Cardiac septum (tissue), 1 donor: ENCODE results near the gene OXCT1. TPM values are rescaled to one million over a fixed set of nuclear protein-coding genes. Genes with fewer than 3 reads are reported as not detected.
"Not testable (repeated sequence)": the region's sequence is repeated elsewhere in the genome, so short reads cannot be mapped to it uniquely, and the experiment has no call there.

Experiments
- DNase-seq: peaks from one replicate; pipeline ENCODE4 v3.0.0-alpha.2; 2020; ENCODE audit warnings: low spot score
- intact Hi-C: fragments of 100-400 bp; cut with DNase I; formaldehyde crosslinking; loops from one replicate; pipeline ENCODE4 v1.14.0; 2022
- total RNA-seq: library from RNA; stranded (reverse); fragmentation: NEBNext Ultra II Directional; extraction: Animal tissue kit (Norgen Biotek cat#: 25700); gene quantifications from one replicate; pipeline ENCODE4 v1.2.1, GENCODE V29; 2021
- donor health status: DM: no; HTN: no; CAD: no.

Gene OXCT1
- total RNA-seq, 1 donor from 2014 or later: 269 TPM

DNA sequence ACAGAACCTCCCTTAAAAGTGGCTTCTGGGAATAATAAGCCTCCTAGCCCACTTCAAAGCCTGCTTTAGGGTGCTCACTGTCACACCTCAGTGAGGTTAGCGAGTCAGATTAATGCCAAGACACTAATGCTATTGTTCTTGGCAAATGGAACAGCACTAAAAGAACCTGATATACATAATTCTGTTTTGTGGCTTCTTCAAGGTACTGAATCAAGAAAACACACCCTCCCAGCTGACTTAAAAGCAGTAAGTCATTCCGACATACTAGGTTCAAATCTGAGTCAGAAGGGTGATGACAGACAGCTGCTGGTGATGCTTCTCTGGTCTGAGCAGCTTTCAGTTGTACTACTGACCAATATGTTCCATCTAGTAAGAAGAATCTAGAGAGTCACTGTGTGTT lies 121.6 kb downstream of the OXCT1 start:
- no peak for DNase-seq
- intact Hi-C loops: no loop called here

DNA sequence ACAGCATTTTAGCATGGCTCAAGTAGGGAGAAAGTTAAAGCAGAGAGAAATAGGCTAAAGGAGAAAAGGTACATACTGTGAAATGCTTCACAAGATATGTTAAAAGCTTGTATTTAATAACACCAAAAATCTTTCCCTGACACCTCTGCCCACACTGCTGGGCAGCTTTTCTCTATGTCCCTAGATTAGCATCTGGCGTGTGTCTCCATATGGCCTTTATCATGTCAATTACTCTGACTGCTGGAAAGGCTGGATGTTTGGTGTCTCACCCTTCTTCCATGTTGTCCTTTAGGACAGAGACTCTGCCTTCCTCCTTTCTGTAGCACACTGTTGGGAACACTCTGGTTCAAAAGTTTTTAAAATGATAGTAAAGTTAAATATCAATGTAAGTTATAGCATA lies 122.5 kb downstream of the OXCT1 start:
- intact Hi-C loops: no loop called here
- no peak for DNase-seq

DNA sequence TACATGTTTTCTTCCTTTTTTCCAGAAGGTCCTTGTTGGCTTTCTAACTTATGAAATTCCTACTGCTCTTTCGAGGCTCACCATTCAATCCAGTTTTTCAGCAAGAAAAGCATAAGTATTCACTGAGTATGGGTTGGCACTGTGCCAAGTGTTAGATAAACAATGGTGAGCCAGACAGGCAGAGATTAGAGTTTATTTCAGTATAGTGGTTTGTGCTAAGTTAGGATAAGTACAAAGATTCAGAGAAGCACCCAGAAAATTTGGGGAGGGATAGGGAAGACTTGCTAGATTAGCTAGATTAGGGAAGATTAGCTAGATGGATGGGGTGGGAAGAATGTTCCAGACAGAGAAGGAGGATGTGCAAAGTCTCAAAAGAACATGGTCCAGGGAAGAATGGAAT lies 122.9 kb downstream of the OXCT1 start:
- no peak for DNase-seq
- intact Hi-C loops: no loop called here

DNA sequence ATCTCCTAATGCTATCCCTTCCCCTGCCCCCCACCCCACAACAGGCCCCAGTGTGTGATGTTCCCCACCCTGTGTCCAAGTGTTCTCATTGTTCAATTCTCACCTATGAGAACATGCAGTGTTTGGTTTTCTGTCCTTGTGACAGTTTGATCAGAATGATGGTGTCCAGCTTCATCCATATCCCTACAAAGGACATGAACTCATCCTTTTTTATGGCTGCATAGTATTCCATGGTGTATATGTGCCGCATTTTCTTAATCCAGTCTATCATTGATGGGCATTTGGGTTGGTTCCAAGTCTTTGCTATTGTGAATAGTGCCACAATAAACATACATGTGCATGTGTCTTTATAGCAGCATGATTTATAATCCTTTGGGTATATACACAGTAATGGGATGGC lies 127.6 kb downstream of the OXCT1 start:
- intact Hi-C loops, DNase-seq: not testable (repeated sequence)

DNA sequence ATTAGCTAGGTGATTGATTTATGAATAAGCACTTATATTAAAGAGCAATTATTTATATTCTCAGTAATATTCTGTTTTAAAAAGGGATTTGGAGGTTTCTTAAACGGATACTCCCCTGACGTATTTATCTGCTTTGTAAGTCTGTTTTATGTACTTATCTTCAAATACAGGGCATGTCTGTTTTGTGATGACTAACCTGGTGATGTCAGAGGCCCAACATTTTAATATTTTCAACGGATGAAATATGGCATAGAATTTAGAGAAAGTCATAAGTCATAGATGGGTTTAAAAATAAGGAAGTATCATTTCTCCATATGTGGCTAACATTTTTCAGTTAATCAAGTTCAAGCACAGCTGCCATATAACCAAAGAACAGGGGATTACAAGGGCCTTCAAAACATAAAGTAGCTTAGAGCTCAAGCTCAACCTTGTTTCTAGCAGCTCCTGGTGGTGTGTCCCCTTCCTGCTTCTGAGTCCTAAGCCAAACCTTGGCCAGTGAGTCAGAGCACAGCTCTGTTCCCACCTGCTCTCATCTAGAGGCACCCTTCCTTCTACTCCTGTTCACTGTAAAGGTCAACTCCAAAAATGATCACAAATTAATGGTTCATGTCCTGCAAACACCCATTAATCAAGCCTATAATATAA lies 131.4 kb downstream of the OXCT1 start:
- no peak for DNase-seq
- intact Hi-C loops: no loop called here

DNA sequence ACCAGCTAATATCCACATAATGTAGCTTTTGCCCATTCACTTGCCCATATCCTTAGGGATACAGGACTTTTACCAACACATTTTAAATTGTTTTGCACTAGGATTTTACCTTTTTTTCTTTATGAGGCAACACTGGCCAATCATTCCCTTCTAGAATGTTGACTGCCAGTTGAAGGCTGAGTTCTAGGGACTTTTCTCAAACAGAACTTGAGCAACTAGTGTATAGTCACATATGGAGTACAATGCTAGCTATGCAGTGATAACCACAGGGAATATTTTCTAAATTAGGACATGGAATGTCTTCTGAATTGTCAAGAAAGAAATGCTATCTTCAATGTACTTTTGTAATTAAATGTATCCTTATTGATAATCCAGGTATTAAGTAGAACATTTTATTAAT lies 133.6 kb downstream of the OXCT1 start:
- intact Hi-C loops: no loop called here
- DNase-seq: no peak

DNA sequence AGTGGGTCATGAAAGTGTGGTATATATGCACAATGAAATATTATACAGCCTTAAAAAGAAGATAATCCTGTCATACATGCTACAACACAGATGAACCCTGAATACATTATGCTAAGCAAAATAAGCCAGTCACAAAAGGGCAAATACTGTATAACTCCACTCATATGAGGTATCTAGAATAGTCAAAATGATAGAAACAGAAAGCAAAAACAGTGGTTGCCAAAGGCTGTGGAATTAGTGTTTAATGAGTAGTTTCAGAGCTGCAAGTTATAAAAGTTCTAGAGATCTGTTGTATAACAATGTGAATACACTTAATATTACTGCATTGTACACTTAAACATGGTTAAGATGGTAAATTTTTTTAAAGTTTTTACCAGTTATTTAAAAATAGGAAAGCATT lies 135.0 kb downstream of the OXCT1 start:
- DNase-seq: no peak
- intact Hi-C loops: no loop called here

DNA sequence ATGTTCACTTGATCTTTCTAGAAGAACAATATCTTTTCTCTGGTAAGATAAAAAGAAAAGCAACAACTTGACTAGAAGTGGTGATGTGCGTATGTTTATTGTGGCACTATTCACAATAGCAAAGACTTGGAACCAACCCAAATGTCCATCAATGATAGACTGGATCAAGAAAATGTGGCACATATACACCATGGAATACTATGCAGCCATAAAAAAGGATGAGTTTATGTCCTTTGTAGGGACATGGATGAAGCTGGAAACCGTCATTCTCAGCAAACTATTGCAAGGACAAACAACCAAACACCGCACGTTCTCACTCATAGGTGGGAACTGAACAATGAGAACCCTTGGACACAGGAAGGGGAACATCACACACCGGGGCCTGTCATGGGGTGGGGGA lies 140.8 kb downstream of the OXCT1 start:
- intact Hi-C loops: loop anchor here (10.0 kb wide), 1 partner anchor 115 kb away; no protein-coding TSS in a partner anchor

DNA sequence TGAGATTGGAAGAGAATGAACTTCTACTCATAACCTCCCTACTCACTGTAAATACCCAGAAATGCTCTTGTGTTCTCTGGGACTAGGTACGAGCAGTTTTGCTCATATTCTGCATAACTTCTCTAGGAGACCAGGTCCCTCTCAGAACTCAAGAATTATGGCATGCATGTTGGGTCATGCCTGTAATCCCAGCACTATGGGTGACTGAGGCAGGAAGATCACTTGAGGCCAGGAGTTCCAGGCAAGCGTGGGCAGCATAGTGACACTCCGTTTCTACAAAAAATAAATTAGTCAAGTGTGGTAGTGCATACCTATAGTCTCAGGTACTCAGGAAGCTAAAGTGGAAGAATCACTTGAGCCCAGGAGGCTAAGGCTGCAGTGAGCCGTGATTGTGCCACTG lies 141.9 kb downstream of the OXCT1 start:
- no peak for DNase-seq

More for the DNA sequence above, 140.8 kb downstream of the OXCT1 start:
- DNase-seq: not testable (repeated sequence)

DNA sequence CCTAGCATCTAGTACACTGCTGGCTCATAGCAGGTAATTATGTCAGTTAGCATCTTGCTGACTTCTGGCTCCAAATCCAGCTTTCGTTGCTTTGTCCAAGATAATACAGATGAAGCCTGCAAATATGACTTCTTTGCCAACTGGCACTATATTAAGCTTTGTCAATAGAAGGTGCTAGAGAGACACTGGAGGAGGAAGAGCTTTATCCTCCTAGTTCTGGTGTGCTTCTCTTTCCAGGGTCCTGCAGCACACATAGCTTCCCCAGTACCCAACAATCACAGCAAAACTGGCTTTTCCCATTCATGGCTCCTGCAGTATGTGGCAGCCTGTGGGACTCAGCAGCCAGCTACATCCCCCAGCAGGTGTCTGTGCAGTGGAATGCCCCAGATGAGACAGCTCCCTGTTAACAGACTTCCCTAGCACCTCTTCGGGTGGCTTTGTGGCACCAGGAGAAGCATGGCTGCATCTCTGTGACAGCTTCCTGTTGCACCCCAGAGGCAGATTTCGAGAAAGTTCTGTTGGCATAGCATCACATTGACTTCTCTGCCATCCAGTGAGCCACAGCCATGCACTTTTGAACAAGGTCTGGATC lies 147.8 kb downstream of the OXCT1 start:
- DNase-seq: no peak
- intact Hi-C loops: loop anchor here (10.0 kb wide), 1 partner anchor 122 kb away; no protein-coding TSS in a partner anchor

More for the DNA sequence above, 141.9 kb downstream of the OXCT1 start:
- intact Hi-C loops: loop anchor here (10.0 kb wide), 1 partner anchor 117 kb away; no protein-coding TSS in a partner anchor

DNA sequence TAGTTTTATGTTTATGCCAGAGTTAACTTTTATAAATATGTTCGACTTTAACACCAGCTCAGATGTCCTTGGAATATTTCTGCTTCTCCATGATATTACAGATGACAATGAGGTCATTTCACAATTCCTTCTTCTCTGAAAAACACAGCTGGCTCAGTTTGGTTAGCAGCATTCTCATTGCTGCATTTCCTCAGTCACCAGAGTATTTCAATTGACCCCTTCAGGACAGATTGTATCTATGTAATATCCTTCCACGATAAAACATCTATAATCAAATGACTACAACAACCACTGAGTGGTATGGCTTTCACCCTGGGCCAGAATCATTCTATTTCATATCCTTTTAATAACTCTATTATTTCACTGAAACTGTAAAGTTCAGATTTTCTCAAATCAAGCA lies 148.7 kb downstream of the OXCT1 start:
- intact Hi-C loops: loop anchor here (10.0 kb wide), 1 partner anchor 123 kb away; no protein-coding TSS in a partner anchor
- DNase-seq: no peak

DNA sequence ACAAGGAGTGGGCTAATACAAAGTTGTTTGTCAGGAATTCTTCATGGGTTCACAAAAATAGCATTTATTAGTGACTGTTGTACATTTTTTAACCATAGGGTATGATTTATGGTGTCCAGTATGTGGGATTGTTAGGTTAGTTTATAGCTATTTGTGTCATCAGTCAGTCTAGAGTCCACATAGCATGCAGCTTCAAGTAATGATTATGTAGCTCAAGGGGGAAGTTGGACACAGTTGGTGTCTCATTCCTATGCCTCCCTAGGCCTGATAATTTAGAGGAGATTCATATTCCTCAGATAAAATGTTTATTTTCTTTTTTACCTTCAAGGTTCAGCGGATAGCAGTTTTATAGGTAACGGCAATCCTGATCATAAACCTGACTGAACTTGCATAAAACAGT lies 153.8 kb downstream of the OXCT1 start:
- intact Hi-C loops: no loop called here
- DNase-seq: no peak

DNA sequence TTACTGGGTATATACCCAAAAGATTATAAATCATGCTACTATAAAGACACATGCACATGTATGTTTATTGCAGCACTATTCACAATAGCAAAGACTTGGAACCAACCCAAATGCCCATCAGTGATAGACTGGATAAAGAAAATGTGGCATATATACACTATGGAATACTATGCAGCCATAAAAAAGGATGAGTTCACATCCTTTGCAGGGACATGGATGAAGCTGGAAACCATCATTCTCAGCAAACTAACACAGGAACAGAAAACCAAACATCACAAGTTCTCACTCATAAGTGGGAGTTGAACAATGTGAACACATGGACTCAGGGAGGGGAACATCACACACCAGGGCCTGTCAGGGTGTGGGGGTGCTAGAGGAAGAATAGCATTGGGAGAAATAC lies 155.8 kb downstream of the OXCT1 start:
- intact Hi-C loops, DNase-seq: not testable (repeated sequence)

DNA sequence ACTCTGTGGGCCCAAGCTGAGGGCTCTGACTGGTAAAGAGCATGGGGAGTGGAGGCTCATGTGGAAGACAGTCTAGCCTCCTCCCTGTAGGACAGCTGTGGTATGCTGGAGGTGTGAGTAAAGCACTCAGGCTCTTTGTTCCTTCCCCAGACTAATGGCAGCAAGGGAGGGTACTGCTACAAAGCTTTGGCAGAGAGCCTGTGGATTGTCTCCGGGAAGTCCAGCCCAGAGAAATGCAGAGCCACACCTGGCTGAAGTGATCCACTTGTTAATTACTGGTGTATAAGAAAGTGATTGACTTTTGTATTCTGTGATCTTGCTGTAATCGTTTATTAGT lies 161.7 kb downstream of the OXCT1 start:
- no peak for DNase-seq
- intact Hi-C loops: no loop called here

DNA sequence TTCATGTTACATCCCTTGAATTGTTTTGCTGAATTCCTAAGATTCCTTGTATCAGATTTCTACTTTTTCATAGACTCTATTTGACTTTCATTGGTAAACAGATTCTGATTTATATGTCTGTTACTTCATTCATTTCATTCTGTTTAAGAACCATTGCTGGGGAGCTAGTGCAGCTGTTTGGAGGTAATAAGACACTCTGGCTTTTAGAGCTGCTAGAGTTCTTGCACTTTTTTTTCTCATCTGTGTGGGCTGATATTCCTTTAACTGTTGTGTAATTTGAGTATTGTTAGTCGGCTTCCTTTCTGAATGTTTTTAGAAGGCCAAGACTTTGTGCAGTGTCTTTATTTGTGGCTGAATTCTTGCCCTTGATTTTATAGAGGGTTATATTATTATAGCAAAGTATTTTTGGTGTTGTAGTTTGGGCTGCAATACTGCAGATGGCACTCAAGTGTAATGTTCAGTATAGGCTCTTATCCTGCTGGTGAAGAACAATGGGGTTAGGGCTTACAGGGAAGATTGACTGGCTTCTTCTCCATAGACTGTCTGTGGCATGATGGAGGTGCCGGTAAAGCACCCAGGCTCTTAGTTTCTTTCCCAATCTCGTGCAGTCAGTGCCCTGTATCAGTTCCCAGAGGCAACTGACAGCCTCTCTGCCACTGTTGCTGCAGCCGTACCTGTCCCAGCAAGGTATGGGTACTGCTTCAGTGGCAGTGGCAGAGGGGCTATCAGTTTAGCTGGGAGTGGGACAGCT lies 162.2 kb downstream of the OXCT1 start:
- intact Hi-C loops: no loop called here
- no peak for DNase-seq

DNA sequence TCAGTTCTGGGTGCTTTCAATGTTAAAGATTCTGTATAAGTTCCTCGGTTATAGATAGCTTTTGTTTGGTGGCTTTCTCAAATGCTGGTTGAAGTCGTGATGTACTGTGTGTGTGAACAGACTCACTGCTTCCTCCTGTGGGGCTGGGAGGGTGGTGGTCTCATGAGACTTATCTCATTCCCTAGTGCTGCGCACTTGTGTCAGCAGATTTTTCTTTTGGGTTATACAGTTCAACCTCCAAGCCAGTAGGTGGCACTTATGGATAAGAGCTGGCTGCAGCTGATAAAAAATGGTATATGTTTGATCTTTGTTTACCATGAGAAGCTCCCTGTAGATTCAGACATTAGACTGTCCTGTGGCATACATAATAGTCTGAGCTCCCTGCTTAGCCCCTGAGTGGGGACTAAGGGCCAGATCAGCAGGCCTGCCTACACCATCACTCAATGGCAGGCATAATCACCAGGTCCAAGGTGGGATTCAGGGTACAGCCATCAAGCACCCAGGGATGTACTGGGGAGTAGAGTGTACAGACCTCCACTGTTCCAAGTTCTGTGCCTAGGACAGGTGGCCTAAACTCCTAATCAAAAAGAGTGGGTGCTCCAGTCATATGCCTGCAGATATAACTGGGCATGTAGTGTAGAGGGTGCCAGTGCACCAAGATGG lies 174.2 kb downstream of the OXCT1 start:
- DNase-seq: no peak
- intact Hi-C loops: no loop called here

DNA sequence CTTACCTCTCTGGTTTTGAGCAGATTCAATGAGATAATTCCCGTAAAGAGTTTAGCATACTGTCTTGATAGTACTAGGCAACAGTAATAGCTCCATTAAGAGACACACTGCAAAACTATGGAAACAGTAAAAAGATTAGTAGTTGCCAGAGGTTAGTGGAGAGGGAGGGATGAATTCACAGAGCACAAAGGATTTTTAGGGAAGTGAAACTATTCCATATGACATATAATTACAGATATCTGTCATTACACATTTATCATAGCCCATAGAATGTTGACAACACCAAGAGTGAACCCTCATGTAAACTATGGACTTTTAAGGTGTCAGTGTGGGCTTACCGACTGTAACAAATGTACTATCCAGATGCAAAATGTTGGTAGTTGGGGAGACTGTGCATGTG lies 183.5 kb downstream of the OXCT1 start:
- intact Hi-C loops: no loop called here
- DNase-seq: no peak

DNA sequence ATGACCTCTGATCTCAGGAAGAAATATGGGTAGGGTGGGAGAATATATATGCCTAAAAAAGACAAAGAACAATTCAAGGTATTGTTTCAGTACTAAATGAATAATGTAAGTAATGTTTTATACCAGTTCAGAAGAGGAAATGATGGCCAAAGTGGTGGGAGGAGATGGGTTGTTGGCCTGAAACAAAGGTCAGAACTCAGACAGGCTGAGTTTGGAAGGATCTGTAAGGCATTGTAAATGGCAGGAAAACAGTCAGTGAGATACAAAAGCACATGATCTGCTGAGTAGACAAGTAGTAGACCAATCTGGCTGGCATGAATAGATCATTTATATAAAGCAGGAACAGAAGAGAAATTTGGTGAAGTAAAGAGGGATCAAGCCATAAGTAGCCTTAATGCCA lies 184.0 kb downstream of the OXCT1 start:
- no peak for DNase-seq
- intact Hi-C loops: no loop called here

DNA sequence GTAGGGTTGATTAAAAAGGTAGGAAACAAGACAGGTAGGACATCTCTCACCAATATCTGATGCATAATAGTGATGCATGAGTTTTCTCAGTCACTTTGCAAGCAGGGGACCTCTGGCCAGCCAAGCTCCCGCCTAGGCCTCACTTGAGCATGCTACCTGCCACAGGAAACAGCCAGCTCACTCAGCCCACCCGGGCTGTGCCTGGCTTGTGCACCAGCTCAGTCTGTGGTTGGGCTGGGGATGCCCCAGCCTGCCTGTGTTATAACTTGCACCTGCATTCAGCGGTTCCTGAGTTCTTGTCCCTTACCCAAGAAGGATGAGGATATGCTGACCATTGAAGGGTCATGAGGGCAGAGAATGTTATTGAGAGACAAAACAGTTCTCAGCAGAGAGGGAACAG lies 187.0 kb downstream of the OXCT1 start:
- DNase-seq: no peak
- intact Hi-C loops: no loop called here

DNA sequence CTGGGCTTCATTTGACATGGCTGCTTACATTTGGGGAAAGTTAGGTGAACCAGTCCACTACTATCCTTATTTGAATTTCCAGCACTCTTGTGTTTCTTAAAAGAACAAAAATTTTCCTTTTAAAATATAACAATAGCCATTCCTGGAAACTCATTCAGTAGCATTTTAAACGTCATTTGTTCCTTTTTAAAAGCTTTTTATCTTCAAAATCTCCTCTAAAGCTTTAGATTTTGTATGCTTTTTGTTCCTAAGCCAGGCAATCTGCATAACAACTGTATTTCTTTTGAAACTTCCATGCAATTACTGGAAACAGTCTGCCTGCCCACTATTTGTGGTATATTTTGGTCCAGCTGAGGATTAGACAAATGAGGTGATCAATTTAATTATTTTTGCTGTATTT lies 187.6 kb downstream of the OXCT1 start:
- DNase-seq: no peak
- intact Hi-C loops: no loop called here
